WTC11 (cell line): ENCODE data around the gene RTN4. TPM values are rescaled to one million over a fixed set of nuclear protein-coding genes. Genes with fewer than 3 reads are reported as not detected.

Experiments
- ATAC-seq: fragments of 200-7000 bp; cut with Tn5 transposase; 2 replicates; pipeline ENCODE4 v1.10.0; 2021; ENCODE audit warnings: mild to moderate bottlenecking, moderate library complexity
- CTCF ChIA-PET: fragments of 300-600 bp; sonication (Branson Sonifier 250); formaldehyde crosslinking; loops from one replicate; lab custom pipeline; 2021; ENCODE audit warnings: antibody characterized with exemption; lab: Charles Lee
- POLR2A ChIA-PET: fragments of 350-600 bp; sonication (Branson Sonifier 250); formaldehyde crosslinking; loops from one replicate; lab custom pipeline; 2021; ENCODE audit warnings: antibody characterized with exemption; lab: Charles Lee
- DNase-seq: peaks from one replicate; pipeline ENCODE4 v3.0.0; 2021; ENCODE audit warnings: low spot score
- H3K27ac Mint-ChIP-seq: 2 replicates; pipeline ENCODE4 v1.8.0; 2021; ENCODE audit warnings: mixed read lengths
- H3K27me3 Mint-ChIP-seq: 2 replicates; pipeline ENCODE4 v1.8.0; 2021; ENCODE audit warnings: low read depth, mild to moderate bottlenecking, moderate library complexity, mixed read lengths
- H3K36me3 Mint-ChIP-seq: 2 replicates; pipeline ENCODE4 v1.8.0; 2021; ENCODE audit warnings: mixed read lengths
- H3K4me1 Mint-ChIP-seq: 2 replicates; pipeline ENCODE4 v1.8.0; 2022; ENCODE audit warnings: mixed read lengths
- H3K4me3 Mint-ChIP-seq: 2 replicates; pipeline ENCODE4 v1.8.0; 2021; ENCODE audit warnings: mild to moderate bottlenecking, moderate library complexity, mixed read lengths
- H3K9me3 Mint-ChIP-seq: 2 replicates; pipeline ENCODE4 v1.8.0; 2021; ENCODE audit warnings: mixed read lengths
- CREB1 ChIP-seq: sonication (generic); formaldehyde crosslinking; IDR thresholded peaks from 2 replicates; pipeline ENCODE4 v1.8.0; 2023; ENCODE audit warnings: mild to moderate bottlenecking, missing genetic modification reagents
- EMX1 ChIP-seq: fragments of 250-450 bp; sonication (Bioruptor Pico); IDR thresholded peaks from 2 replicates; pipeline ENCODE4 v1.8.0; 2021; ENCODE audit warnings: mild to moderate bottlenecking
- HMGA2 ChIP-seq: fragments of 250-450 bp; sonication (Bioruptor Pico); IDR thresholded peaks from 2 replicates; pipeline ENCODE4 v1.4.0; 2021; ENCODE audit warnings: mild to moderate bottlenecking, moderate library complexity
- KAT7 ChIP-seq: sonication (generic); formaldehyde crosslinking; IDR thresholded peaks from 2 replicates; pipeline ENCODE4 v1.8.1; 2023; ENCODE audit warnings: missing genetic modification reagents, mild to moderate bottlenecking, borderline replicate concordance
- MYBL2 ChIP-seq: sonication (generic); formaldehyde crosslinking; IDR thresholded peaks from 2 replicates; pipeline ENCODE4 v1.8.1; 2023; ENCODE audit warnings: mild to moderate bottlenecking, moderate library complexity, missing genetic modification reagents
- NFATC4 ChIP-seq: fragments of 250-450 bp; sonication (Bioruptor Pico); IDR thresholded peaks from 2 replicates; pipeline ENCODE4 v1.9.0; 2021; ENCODE audit warnings: mild to moderate bottlenecking
- NR1H2 ChIP-seq: sonication (generic); formaldehyde crosslinking; IDR thresholded peaks from 2 replicates; pipeline ENCODE4 v1.9.0; 2021; ENCODE audit warnings: mild to moderate bottlenecking, moderate library complexity, missing genetic modification reagents
- NR2C2 ChIP-seq: sonication (generic); formaldehyde crosslinking; IDR thresholded peaks from 2 replicates; pipeline ENCODE4 v1.8.0; 2022; ENCODE audit warnings: mild to moderate bottlenecking, missing genetic modification reagents
- TEAD1 ChIP-seq: sonication (generic); formaldehyde crosslinking; IDR thresholded peaks from 2 replicates; pipeline ENCODE4 v1.8.0; 2022; ENCODE audit warnings: mild to moderate bottlenecking, missing genetic modification reagents
- TEAD4 ChIP-seq: sonication (generic); formaldehyde crosslinking; IDR thresholded peaks from 2 replicates; pipeline ENCODE4 v1.8.0; 2022; ENCODE audit warnings: mild to moderate bottlenecking, missing genetic modification reagents
- ZNF396 ChIP-seq: fragments of 250-450 bp; sonication (Bioruptor Pico); IDR thresholded peaks from 2 replicates; pipeline ENCODE4 v1.8.0; 2021; ENCODE audit warnings: mild to moderate bottlenecking, moderate library complexity, borderline replicate concordance
- ZNF423 ChIP-seq: fragments of 250-450 bp; sonication (Bioruptor Pico); IDR thresholded peaks from 2 replicates; pipeline ENCODE4 v2.1.2; 2022; ENCODE audit warnings: mild to moderate bottlenecking, moderate library complexity
- ZNF671 ChIP-seq: fragments of 250-450 bp; sonication (Bioruptor Pico); IDR thresholded peaks from 2 replicates; pipeline ENCODE4 v1.8.0; 2021; ENCODE audit warnings: mild to moderate bottlenecking
- total RNA-seq: library from RNA; stranded (reverse); gene quantifications from 3 replicates; pipeline ENCODE4 v1.2.3, GENCODE V29; 2021
- TF ChIP-seq, protein P1 (sequence below): sonication (generic); formaldehyde crosslinking; IDR thresholded peaks from 2 replicates; pipeline ENCODE4 v1.8.1; 2022; ENCODE audit warnings: low read depth, mild to moderate bottlenecking, moderate library complexity, missing genetic modification reagents, borderline replicate concordance
- TF ChIP-seq, protein P2 (sequence below): sonication (generic); formaldehyde crosslinking; IDR thresholded peaks from 2 replicates; pipeline ENCODE4 v1.8.1; 2022; ENCODE audit warnings: mild to moderate bottlenecking, missing genetic modification reagents, moderate library complexity, borderline replicate concordance
- TF ChIP-seq, protein P3 (sequence below): sonication (generic); formaldehyde crosslinking; IDR thresholded peaks from 2 replicates; pipeline ENCODE4 v1.8.0; 2022; ENCODE audit warnings: mild to moderate bottlenecking, missing genetic modification reagents
- TF ChIP-seq, protein P4 (sequence below): sonication (generic); formaldehyde crosslinking; IDR thresholded peaks from 2 replicates; pipeline ENCODE4 v1.8.0; 2023; ENCODE audit warnings: mild to moderate bottlenecking, missing genetic modification reagents
- TF ChIP-seq, protein P5 (sequence below): sonication (generic); formaldehyde crosslinking; IDR thresholded peaks from 2 replicates; pipeline ENCODE4 v1.8.0; 2022; ENCODE audit warnings: missing genetic modification reagents
- TF ChIP-seq, protein P6 (sequence below): sonication (generic); formaldehyde crosslinking; IDR thresholded peaks from 2 replicates; pipeline ENCODE4 v1.8.1; 2023; ENCODE audit warnings: mild to moderate bottlenecking, missing genetic modification reagents
- TF ChIP-seq, protein P7 (sequence below): sonication (generic); formaldehyde crosslinking; IDR thresholded peaks from 2 replicates; pipeline ENCODE4 v1.8.1; 2023; ENCODE audit warnings: mild to moderate bottlenecking, moderate library complexity, missing genetic modification reagents
- TF ChIP-seq, protein P8 (sequence below): sonication (generic); formaldehyde crosslinking; IDR thresholded peaks from 2 replicates; pipeline ENCODE4 v1.8.1; 2023; ENCODE audit warnings: mild to moderate bottlenecking, missing genetic modification reagents, moderate library complexity

The RTN4 gene
- total RNA-seq, 1 experiment from 2014 or later, result 202 TPM

DNA sequence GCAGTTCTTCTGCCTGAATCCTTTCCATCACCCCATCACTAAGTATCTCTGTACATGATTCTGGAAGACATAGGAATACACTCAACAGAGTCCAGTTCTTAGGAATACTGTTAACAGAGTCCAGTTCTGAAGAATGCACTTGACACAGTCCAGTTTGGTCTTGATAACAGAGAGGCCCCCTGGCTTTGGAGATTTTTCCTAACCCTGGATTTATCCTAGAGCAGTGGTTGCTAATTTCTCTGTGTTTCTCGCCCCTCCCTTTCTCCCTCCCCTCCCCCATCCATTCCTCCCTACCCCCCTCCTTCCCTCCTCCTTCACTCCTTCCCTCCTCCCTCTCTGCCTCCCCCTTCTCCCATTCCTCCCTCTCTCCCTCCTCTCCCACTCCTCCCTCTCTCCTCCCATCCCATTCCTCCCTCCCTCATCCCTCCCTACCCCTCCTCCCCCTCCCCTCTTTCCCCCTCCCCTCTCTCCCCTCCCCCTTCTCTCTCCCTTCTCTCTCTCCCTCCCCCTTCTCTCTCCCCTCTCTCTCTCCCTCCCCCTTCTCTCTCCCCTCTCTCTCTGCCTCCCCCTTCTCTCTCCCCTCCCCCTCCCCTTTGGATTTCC is 105.4 kb downstream of the RTN4 start:
- DNase-seq (no peak), ATAC-seq (no peak)
- Mint-ChIP-seq H3K36me3 (peaks cover 4% of the 10 kb centered on the region), H3K4me3 (no peak overlapping the region), H3K4me1 (peaks cover 18% of the 10 kb centered on the region), H3K27ac (no peak overlapping the region)
- TF ChIP-seq, protein P1, sequence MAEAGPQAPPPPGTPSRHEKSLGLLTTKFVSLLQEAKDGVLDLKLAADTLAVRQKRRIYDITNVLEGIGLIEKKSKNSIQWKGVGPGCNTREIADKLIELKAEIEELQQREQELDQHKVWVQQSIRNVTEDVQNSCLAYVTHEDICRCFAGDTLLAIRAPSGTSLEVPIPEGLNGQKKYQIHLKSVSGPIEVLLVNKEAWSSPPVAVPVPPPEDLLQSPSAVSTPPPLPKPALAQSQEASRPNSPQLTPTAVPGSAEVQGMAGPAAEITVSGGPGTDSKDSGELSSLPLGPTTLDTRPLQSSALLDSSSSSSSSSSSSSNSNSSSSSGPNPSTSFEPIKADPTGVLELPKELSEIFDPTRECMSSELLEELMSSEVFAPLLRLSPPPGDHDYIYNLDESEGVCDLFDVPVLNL (CRISPR knock-in tag), result no peak
- TF ChIP-seq CREB1 (CRISPR knock-in tag) (no peak), NFATC4 (no peak), NR2C2 (no peak), KAT7 (no peak), EMX1 (CRISPR knock-in tag) (no peak), ZNF396 (no peak), ZNF671 (CRISPR knock-in tag) (no peak), ZNF423 (no peak), TEAD4 (CRISPR knock-in tag) (no peak), TEAD1 (CRISPR knock-in tag) (no peak)
- TF ChIP-seq, protein P2, sequence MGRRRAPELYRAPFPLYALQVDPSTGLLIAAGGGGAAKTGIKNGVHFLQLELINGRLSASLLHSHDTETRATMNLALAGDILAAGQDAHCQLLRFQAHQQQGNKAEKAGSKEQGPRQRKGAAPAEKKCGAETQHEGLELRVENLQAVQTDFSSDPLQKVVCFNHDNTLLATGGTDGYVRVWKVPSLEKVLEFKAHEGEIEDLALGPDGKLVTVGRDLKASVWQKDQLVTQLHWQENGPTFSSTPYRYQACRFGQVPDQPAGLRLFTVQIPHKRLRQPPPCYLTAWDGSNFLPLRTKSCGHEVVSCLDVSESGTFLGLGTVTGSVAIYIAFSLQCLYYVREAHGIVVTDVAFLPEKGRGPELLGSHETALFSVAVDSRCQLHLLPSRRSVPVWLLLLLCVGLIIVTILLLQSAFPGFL (CRISPR knock-in tag), result no peak
- TF ChIP-seq, protein P3, sequence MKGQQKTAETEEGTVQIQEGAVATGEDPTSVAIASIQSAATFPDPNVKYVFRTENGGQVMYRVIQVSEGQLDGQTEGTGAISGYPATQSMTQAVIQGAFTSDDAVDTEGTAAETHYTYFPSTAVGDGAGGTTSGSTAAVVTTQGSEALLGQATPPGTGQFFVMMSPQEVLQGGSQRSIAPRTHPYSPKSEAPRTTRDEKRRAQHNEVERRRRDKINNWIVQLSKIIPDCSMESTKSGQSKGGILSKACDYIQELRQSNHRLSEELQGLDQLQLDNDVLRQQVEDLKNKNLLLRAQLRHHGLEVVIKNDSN (CRISPR knock-in tag), result no peak
- TF ChIP-seq, protein P4, sequence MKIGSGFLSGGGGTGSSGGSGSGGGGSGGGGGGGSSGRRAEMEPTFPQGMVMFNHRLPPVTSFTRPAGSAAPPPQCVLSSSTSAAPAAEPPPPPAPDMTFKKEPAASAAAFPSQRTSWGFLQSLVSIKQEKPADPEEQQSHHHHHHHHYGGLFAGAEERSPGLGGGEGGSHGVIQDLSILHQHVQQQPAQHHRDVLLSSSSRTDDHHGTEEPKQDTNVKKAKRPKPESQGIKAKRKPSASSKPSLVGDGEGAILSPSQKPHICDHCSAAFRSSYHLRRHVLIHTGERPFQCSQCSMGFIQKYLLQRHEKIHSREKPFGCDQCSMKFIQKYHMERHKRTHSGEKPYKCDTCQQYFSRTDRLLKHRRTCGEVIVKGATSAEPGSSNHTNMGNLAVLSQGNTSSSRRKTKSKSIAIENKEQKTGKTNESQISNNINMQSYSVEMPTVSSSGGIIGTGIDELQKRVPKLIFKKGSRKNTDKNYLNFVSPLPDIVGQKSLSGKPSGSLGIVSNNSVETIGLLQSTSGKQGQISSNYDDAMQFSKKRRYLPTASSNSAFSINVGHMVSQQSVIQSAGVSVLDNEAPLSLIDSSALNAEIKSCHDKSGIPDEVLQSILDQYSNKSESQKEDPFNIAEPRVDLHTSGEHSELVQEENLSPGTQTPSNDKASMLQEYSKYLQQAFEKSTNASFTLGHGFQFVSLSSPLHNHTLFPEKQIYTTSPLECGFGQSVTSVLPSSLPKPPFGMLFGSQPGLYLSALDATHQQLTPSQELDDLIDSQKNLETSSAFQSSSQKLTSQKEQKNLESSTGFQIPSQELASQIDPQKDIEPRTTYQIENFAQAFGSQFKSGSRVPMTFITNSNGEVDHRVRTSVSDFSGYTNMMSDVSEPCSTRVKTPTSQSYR (CRISPR knock-in tag), result no peak
- TF ChIP-seq, protein P5, sequence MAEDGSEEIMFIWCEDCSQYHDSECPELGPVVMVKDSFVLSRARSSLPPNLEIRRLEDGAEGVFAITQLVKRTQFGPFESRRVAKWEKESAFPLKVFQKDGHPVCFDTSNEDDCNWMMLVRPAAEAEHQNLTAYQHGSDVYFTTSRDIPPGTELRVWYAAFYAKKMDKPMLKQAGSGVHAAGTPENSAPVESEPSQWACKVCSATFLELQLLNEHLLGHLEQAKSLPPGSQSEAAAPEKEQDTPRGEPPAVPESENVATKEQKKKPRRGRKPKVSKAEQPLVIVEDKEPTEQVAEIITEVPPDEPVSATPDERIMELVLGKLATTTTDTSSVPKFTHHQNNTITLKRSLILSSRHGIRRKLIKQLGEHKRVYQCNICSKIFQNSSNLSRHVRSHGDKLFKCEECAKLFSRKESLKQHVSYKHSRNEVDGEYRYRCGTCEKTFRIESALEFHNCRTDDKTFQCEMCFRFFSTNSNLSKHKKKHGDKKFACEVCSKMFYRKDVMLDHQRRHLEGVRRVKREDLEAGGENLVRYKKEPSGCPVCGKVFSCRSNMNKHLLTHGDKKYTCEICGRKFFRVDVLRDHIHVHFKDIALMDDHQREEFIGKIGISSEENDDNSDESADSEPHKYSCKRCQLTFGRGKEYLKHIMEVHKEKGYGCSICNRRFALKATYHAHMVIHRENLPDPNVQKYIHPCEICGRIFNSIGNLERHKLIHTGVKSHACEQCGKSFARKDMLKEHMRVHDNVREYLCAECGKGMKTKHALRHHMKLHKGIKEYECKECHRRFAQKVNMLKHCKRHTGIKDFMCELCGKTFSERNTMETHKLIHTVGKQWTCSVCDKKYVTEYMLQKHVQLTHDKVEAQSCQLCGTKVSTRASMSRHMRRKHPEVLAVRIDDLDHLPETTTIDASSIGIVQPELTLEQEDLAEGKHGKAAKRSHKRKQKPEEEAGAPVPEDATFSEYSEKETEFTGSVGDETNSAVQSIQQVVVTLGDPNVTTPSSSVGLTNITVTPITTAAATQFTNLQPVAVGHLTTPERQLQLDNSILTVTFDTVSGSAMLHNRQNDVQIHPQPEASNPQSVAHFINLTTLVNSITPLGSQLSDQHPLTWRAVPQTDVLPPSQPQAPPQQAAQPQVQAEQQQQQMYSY (CRISPR knock-in tag), result no peak
- TF ChIP-seq, all 79 proteins: peak for 0
- CTCF ChIA-PET, result no interaction called here
- no peaks in the 10 kb centered on the region; the same call in none of the 2 replicates for H3K27me3 Mint-ChIP-seq
- peaks cover 3% of the 10 kb centered on the region; the same call in 1 of the 2 replicates for H3K9me3 Mint-ChIP-seq
- POLR2A ChIA-PET, result no interaction called here

DNA sequence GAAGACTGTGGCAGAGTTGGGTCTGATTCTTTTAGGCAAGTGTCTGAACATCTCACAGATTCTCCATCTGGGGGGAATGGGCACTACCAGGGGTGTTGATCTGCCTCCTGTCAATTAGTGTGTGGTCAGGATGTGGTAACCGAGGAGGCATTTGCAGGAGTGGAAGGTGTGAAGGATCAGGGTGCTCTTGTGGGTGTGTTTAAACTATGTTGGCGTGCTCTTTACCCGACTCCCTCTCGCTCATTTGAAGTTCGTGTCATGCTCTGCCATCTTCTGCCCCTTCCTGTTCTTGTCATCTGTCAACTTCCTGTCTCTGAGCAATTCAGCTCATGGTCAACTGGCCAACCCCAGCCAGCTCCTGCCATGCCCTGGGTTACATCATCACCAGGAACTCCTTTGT is 107.9 kb downstream of the RTN4 start:
- CTCF ChIA-PET, result no interaction called here
- H3K27ac Mint-ChIP-seq, result no peak overlapping the region
- TF ChIP-seq, protein P6, sequence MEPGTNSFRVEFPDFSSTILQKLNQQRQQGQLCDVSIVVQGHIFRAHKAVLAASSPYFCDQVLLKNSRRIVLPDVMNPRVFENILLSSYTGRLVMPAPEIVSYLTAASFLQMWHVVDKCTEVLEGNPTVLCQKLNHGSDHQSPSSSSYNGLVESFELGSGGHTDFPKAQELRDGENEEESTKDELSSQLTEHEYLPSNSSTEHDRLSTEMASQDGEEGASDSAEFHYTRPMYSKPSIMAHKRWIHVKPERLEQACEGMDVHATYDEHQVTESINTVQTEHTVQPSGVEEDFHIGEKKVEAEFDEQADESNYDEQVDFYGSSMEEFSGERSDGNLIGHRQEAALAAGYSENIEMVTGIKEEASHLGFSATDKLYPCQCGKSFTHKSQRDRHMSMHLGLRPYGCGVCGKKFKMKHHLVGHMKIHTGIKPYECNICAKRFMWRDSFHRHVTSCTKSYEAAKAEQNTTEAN (CRISPR knock-in tag), result no peak
- TF ChIP-seq HMGA2 (no peak), NR2C2 (no peak), TEAD4 (CRISPR knock-in tag) (no peak), TEAD1 (CRISPR knock-in tag) (no peak), MYBL2 (no peak), NR1H2 (CRISPR knock-in tag) (no peak)
- TF ChIP-seq, protein P7, sequence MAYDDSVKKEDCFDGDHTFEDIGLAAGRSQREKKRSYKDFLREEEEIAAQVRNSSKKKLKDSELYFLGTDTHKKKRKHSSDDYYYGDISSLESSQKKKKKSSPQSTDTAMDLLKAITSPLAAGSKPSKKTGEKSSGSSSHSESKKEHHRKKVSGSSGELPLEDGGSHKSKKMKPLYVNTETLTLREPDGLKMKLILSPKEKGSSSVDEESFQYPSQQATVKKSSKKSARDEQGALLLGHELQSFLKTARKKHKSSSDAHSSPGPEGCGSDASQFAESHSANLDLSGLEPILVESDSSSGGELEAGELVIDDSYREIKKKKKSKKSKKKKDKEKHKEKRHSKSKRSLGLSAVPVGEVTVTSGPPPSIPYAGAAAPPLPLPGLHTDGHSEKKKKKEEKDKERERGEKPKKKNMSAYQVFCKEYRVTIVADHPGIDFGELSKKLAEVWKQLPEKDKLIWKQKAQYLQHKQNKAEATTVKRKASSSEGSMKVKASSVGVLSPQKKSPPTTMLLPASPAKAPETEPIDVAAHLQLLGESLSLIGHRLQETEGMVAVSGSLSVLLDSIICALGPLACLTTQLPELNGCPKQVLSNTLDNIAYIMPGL (CRISPR knock-in tag), result no peak
- TF ChIP-seq, protein P8, sequence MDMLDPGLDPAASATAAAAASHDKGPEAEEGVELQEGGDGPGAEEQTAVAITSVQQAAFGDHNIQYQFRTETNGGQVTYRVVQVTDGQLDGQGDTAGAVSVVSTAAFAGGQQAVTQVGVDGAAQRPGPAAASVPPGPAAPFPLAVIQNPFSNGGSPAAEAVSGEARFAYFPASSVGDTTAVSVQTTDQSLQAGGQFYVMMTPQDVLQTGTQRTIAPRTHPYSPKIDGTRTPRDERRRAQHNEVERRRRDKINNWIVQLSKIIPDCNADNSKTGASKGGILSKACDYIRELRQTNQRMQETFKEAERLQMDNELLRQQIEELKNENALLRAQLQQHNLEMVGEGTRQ (CRISPR knock-in tag), result no peak

More for the DNA sequence above, 107.9 kb downstream of the RTN4 start:
- POLR2A ChIA-PET, result no interaction called here
- H3K4me1 Mint-ChIP-seq, result peaks cover 7% of the 10 kb centered on the region; the same call in 1 of the 2 replicates
- DNase-seq, result no peak
- H3K9me3 Mint-ChIP-seq, result peaks cover 12% of the 10 kb centered on the region; the same call in 1 of the 2 replicates
- no peaks in the 10 kb centered on the region; the same call in none of the 2 replicates for H3K27me3 Mint-ChIP-seq
- no peak for ATAC-seq
- H3K36me3 Mint-ChIP-seq, result peaks cover 4% of the 10 kb centered on the region
- H3K4me3 Mint-ChIP-seq, result no peak overlapping the region
